NCI-H2171 (cell line): ENCODE results near the gene KRT82.
A peak's percentile ranks its signal among the peaks of the same experiment; 100 is the strongest.
"Not testable (repeated sequence)": the region's sequence is repeated elsewhere in the genome, so short reads cannot be mapped to it uniquely, and the experiment has no call there.

Source experiments
- DNase-seq: peaks from one replicate; lab custom pipeline; 2025; lab: John Stamatoyannopoulos, UW

The KRT82 gene

DNA sequence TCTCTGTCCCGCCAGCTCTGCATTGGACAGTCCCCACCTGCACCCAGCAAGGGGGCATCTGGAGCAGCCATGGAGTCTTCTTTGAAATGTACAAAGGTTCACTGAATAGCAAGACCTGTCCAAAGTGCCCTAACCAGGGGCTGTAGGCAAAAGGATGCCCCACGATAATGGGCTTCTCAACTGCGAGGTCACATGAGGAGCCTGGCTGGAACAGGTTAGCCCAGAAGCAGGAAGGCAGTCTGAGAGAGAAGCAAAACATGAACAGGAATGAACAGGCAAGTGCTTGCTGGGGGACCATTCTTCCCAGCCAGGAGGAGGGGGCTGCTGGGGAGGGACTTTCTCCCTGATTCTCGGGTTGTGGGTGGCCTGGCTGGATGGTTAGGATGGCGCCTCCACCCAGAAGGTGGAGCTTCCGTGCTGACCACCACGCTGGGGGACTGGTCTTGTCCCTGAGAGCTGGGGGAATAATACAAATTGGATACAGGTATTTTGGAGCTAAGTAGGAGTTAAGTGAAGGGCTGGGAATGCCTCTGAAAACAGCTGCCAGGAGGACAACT is 46.0 kb downstream of the KRT82 start:
- DNase-seq = no peak

GRCh38 chr12:52359621-52360061 is 46.5 kb downstream of the KRT82 start:
- DNase-seq = no peak

GRCh38 chr12:52358575-52359350 is 47.4 kb downstream of the KRT82 start:
- DNase-seq = no peak

- DNase-seq = no peak
These were observed 49.2 kb downstream of the KRT82 start for GRCh38 chr12:52356762-52357580.

DNA sequence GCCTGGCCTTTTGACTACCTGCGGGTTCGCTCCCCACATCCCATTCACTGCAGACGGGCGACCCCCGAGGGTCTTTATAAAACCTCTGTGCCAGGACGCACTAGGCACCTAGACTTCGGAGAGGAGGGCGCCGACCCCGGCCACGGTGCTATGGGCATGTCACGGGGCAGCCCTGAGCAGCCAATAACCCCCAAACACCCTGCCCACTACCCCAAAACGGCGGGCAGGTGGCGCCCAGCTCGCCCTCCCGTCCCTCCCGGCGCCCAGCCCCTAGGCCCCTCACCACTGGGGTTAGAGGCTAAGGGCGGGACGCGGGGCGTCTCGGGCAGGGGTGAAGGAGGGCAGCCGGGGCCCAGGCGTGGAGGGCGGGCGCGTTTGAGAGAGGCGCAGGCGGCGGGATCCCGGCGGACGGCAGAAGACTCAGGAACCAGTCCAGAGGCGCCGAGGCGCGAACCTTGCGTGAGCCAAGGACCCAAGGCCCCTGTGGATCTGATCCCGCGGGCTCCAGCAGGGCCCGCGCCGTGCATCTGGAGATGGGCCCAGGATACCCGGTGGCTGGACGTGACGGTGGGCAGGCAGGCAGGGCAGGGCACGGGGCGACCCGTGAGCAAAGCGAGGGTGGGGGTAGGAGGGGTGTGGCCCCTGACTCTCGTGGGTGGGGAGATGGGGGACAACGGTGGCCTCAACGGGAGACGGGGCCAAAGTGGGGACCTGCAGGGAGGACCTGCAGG is 49.9 kb downstream of the KRT82 start:
- no peak for DNase-seq

GRCh38 chr12:52355176-52355575 is 51.0 kb downstream of the KRT82 start:
- no peak for DNase-seq

- peak; percentile 86 for DNase-seq
These were observed 51.9 kb downstream of the KRT82 start for GRCh38 chr12:52354200-52354599.

GRCh38 chr12:52353766-52354165 is 52.4 kb downstream of the KRT82 start:
- DNase-seq = no peak

DNA sequence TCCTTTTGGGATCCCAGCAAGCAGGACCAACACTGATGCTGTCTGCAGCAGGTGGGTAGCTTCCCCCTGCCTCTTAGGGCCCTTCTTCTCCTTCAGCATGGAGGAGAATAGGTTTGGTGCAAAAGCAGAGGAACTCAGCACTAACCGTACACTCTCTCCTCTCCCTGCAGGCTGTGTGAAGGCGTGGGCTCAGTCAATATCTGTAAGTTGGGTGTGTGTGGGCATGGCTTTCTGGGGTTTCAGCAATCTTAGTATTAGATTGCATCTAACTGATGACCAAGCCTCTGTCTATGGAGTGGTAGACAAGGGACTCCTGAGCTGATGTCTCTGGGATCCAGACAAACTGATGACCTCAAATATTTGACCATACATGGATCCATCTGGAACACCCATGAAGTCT is 53.2 kb downstream of the KRT82 start:
- no peak for DNase-seq

- no peak for DNase-seq
These were observed 54.7 kb downstream of the KRT82 start for GRCh38 chr12:52351196-52352059.

- no peak for DNase-seq
These were observed 55.3 kb downstream of the KRT82 start for GRCh38 chr12:52350786-52351185.

- DNase-seq = no peak
These were observed 56.0 kb downstream of the KRT82 start for GRCh38 chr12:52350021-52350620.

- DNase-seq = no peak
These were observed 56.9 kb downstream of the KRT82 start for GRCh38 chr12:52349196-52349595.

GRCh38 chr12:52347551-52348510 is 58.3 kb downstream of the KRT82 start:
- DNase-seq = no peak

DNA sequence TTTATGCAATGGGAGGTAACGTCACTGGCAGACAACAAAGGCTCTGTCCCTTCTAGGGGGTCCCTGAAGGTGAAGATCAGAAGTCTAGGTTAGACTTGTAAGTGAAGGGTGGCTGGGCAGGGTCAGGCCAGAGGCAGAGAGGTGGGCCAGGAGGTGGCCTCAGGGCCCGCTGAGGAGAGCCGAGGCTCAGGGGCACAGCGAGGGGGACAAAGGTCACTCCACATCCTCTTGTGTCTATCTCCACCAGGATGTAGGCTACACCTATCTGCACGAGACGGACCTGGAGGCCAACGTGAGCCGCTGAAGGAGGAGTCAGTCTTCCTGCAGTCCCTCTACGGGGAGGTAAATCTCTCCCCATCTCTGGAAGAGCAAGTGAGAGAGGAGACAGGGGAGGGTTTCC is 59.1 kb downstream of the KRT82 start:
- no peak for DNase-seq

- no peak for DNase-seq
These were observed 59.5 kb downstream of the KRT82 start for GRCh38 chr12:52346593-52346992.

- DNase-seq = not testable (repeated sequence)
These were observed 61.1 kb downstream of the KRT82 start for GRCh38 chr12:52345041-52345440.

DNA sequence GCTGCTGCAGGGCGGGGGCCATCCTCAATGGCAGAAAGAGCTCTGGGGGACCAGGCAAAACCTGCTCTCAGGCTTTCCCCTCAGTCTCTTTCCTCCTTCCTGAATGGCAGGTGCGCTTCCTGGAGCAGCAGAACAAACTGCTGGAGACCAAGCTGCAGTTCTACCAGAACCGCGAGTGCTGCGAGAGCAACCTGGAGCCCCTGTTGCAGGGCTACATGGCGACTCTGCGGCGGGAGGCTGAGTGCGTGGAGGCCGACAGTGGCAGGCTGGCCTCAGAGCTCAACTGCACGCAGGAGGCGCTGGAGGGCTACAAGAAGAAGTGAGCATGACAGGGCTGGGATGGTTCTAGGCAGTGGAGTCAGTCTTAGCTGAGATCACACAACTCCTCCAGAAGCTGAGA is 62.0 kb downstream of the KRT82 start:
- DNase-seq = no peak
